Muscle of back (tissue), 11 donors: ENCODE data around the gene RPL29. TPM values are rescaled to one million over a fixed set of nuclear protein-coding genes. Genes with fewer than 3 reads are reported as not detected.
"Not testable (repeated sequence)": the region's sequence is repeated elsewhere in the genome, so short reads cannot be mapped to it uniquely, and the experiment has no call there.

Source experiments
- DNase-seq, 3 donors: peaks; one replicate each; pipeline versions ENCODE4 v3.0.0 to v3.0.0-alpha.2; 2013
- polyA plus RNA-seq, 10 donors: library from polyadenylated mRNA; unstranded; fragments of 120-200 nt; gene quantifications; one replicate each; pipeline ENCODE4 v1.2.1, GENCODE V29; 2013; ENCODE audit not compliant: insufficient read length in 10 of 10

The RPL29 gene
- polyA plus RNA-seq, 10 donors = 2,242 to 3,145 (median 2,773) TPM

- no peak for DNase-seq
Observed at GRCh38 chr3:52010431-52010830, 14.7 kb upstream of the RPL29 start.

DNA sequence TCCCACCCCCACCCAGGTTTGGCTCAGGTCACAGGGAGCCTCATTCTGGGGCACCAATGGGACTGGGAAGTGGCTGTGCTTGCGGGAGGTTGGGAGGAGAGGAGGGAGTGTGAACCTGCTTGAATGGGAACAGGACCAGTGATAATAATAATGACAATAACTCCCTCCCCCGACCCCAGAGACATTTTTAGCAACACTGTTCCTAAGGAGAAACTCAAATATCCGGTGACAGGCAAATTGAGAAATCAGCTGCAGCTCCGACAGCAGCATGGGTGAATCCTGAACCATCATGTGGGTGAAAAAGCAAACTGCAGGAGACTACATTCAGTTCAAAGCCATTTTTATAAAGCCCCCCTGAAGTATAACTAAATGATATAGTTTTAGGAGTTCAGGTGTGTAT is 11.6 kb upstream of the RPL29 start:
- DNase-seq = no peak

- no peak for DNase-seq
Observed at GRCh38 chr3:52006820-52007133, 11.1 kb upstream of the RPL29 start.

- DNase-seq = no peak
Observed at GRCh38 chr3:52006017-52006819, 10.5 kb upstream of the RPL29 start.

DNA sequence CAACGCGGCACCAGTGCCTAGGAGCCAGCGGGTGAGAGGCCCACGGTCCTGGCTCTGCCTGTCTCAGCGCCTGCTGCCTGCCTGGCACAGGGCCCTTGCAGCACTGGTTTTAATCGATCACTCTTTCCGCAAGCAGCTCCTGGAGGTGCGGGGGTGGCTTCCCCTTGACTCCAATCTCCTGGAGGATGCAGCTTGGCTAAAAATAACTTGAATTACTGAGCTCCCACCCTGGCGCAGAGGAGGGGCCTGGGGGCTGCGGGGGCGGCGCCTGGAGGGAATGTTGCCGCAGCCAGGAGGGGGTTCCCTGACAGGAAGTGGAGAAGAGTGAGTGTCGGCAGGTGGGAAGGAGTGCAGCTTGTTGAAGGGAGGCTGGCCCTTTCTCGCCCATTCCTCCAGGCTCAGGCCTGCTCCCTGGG is 9.9 kb upstream of the RPL29 start:
- peak; percentile 53 to 81 (median 56) for DNase-seq

DNA sequence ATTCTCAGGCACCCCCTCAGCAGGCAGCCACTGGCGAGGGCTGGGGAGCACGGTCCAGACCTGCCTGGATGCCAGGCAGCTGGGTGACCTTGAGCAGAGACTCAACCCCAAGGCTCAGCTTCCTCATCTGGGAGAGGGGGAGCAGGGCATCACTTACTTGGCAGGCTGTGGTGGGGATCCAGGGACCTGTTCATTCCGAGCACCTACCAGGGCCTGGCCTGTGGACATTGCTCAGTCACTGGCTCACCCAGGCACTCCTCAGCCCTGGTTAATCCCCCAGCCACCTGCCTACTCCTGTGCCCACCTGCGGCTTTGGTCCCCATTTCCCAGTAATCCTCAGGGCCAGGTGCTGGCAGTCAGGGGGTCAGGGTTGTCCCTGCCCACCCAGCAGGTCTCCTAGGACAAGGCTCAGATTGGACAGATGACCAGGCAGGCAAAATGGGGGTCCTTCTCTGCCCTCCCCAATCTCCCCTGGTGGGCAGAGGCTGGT is 9.3 kb upstream of the RPL29 start:
- DNase-seq = no peak

GRCh38 chr3:52004163-52004787 is 8.6 kb upstream of the RPL29 start:
- peak; percentile 47 to 89 (median 77) for DNase-seq

DNA sequence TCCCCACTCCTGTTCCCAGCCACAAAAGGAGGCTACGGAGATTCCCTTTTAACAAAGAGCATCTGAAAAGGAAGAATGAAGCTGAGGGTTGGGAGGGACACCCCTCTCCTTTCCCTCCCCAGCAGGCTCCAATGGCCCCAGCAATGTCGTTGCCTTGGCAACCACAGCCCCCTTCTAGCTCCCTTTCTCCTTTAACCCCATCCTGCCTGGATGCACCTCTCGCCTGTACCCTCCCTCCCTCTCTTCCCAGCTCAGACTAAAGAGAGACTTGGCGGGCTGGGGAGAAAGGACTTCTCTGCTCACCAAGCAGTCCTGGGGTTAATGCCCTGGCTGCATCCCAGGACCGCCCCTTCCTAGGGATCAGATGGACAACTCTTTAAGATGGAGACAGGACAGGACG is 7.1 kb upstream of the RPL29 start:
- DNase-seq = no peak

DNA sequence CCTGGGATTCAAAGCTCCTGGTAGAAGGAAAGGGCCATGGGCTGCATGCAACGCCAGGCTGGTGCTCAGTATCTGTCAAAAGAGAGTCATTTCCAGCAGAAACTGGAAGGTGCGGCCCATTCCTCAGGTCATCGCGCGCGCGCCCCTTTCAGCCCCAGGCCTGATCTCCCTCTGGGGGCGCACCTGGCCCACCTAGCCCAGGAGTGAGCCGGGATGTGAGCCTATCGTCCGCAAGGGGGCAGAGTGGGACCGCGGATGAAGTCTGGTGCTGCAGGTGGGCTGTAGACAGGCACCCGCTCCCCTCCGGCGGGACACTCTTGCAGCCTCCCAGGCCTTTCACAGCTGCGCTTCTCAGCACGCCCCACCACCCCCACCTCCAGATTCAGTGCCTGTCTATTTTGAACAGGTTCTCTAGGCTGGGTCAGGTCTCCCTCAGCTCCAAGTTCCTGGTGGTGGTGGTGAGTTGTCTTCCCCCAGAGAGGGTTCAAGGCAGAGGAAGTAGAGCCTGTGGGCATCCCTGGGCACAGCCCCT is 5.8 kb upstream of the RPL29 start:
- DNase-seq = peak in 2 of 3 donors; percentile 76 to 85

GRCh38 chr3:51999846-52000245 is 4.2 kb upstream of the RPL29 start:
- DNase-seq = no peak

- no peak for DNase-seq
Observed at GRCh38 chr3:51998774-51999173, 3.1 kb upstream of the RPL29 start.

DNA sequence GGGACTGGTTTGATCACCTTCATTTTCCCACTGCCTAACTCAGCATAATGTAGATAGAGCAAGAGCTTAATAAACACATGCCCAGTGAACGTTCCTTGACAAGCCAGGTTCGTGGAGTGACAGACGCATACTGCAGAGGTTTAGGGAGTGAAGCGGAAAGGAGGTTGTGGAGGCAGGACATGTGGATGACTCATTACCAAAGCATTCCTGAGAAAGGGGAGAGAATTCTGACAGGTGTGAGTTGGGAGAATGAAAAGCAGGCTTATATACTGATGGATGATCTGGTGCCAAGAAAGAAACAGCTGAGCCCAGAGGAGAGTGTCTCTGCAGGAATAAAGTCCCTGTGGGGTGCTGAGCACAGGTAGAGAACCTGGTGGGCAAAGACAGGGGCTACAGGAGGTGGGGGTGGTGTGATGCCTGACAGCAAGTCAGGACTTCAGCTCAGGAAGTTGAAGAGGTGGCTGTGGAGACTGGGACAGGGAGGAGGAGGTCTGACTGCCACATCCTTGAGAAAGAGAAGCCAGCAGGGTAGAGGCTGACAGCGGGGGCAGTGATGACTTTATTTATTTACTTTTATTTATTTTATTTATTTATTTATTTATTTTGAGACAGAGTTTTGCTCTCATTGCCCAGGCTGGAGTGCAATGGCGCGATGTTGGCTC is 2.4 kb upstream of the RPL29 start:
- DNase-seq = no peak

DNA sequence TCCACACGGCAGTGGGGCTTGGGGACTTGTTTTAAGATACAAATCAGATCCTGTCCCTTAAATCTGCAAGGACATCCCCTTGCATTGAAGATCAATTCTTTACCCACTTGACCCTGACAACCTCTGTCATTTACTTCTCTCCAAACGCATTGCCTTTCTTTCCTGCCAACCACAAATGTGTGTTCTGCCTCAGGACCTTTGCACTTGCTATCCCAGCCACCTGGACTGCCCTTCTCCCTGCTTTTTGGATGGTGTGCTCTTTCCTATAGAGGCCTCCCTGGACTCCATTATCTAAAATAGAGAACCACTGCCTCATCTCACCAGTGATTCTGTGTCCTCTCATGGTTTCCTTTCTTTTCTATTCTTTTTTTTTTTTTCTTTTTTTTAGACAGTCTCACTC is 1.5 kb upstream of the RPL29 start:
- DNase-seq = no peak

DNA sequence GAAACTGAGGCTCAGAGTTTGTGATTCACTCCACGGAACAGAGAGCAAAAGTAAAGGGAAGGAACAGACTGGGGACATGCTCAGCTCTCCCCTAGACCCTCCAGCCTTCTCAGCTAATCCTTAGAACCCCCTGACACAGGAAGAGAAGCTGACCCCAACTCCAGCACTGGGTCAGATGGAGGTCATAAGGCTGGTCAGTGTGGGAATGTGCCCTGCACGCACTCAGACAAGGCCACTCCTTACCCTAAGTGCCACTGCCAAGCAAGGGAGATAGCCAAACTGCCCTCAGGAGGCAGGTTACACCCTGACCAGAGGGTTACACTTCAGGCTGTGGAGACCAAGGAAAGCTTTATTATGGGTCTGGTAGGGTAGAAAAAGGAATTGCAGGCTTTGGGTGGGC is 1.2 kb downstream of the RPL29 start:
- DNase-seq = no peak

DNA sequence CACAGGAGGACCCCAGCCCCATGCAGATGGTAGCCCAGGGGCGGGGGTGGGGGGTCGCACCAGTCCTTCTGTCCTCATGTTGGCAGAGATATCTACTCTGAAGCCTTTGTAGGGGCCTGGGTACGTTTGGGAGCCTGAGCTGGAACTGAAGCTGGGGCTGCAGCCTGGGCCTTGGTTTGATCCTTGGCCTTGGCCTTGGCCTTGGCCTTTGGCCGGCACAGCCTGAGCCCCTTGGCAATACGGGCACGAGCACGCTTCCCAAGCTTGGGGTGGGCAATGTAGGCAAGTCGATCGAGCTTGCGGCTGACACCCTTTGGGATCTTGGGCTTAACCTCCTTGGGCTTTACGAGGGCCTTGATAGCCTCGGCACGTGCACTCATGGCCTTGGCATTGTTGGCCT is 2.0 kb downstream of the RPL29 start:
- not testable (repeated sequence) for DNase-seq

GRCh38 chr3:51992017-51992682 is 3.5 kb downstream of the RPL29 start:
- no peak for DNase-seq

- not testable (repeated sequence) for DNase-seq
Observed at GRCh38 chr3:51990501-51990971, 5.2 kb downstream of the RPL29 start.

GRCh38 chr3:51988286-51989146 is 7.2 kb downstream of the RPL29 start:
- DNase-seq = no peak

- DNase-seq = no peak
Observed at GRCh38 chr3:51987568-51987967, 8.1 kb downstream of the RPL29 start.

GRCh38 chr3:51986010-51986947 is 9.4 kb downstream of the RPL29 start:
- DNase-seq = no peak
